Hippocampal formation (tissue), 2 donors: ENCODE results near the gene ZBTB7C.

Experiments used
- DNase-seq, 2 donors: peaks; one replicate each; lab custom pipeline; 2025; lab: John Stamatoyannopoulos, UW

The ZBTB7C gene

DNA sequence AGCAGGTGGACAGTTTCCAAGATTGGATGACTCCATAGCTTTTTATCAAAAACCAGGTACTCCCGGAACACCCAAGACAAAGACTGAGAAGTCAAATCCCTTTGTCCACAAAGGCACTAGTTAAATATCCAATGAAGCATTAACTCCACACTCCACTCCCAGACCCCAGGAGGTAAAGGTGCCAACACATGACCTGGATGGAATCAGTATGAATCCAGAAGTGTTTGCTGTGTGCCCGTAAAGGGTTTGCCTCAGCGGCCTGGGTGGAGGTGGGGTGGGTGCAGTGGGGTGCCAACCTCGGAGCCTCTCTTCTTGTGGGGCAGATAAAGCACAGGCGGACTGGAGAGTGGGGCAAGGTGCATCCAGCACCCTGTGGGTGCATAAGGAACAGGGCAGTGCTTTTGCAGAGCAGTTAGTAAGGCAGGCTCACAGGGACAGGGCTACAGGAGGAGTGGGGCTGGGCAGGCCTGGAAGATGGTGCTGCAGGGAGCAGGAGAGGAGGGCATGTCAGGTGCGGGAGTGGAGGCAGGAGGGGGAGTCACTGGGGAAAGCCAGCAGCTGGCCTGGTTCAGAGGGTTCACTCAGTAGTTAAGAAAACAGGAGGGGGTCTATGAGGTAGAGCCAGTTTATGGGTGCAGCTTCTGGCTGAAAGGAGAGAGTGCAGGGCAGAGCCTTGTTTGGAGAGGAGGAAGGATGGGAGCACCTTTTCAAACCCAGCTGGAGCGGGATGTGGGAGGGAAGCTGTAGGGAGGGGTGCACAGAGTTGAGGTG lies 270.3 kb downstream of the ZBTB7C start:
- no peak for DNase-seq

- DNase-seq, result no peak
Observed at GRCh38 chr18:48138210-48138609, 271.0 kb downstream of the ZBTB7C start.

GRCh38 chr18:48137374-48138081 lies 271.7 kb downstream of the ZBTB7C start:
- DNase-seq, result no peak

DNA sequence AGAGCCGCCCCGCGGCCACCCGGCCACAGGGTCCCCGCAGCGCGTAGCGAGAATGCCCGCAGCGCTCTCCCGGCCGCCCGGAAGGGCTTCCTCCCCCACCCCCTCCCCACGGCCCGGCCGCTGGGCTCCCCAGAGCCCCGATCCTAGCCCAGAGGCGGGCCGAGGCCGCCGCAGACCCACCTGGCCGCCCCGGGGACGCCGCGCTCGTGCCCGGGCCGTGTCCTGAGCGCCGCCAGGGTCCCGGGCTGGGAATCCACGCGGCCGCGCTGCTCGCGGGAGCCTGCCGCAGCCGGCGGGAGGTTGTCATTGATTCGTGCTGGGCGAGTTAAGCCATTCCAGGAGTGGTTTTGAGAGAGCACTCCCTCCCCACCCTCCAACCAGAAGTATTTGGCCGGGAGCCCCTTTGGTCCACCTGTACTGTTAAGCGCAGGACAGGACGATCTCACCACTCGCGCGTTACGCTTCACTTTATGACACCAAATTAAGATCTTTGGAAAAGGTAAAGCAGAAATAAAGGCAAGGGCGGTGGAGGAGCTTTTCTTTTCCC lies 272.3 kb downstream of the ZBTB7C start:
- no peak for DNase-seq

DNA sequence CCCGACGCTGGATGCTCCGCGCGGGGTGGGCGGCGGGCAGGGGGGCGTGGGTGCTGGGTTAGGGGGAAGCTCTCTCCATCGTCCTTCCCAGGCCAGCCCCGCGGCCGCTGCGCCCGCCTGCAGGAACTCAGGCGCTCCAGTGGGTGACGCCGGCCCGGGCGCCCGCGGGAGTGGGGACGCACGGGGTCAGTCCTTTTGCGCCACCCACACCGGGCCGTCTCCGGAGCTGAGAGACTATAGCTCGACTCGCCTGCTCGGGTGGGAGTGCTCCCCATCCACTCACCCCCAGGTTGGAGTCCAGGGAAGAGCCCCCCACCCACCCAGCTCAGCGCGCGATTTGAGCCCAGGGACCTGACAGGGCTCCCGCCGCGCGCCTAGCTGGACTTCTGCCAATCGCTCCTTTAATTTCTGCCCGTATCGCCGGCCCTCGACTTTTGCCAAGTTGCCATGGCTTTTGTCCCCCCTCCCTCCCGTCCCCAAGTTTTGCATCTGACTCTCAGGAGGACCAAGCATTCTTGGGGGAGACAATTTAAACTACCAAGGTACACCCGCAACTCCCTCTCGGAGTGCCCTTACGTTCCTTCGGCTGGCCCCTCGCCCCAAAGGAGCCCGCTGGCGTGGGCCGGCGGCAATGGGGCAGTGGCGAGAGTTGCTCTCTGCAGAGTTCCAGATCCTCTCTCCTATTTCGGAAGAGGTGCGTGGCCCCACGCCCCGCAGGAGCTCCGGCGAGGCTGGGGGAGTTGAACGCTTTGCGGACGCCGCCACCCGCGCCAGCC lies 272.9 kb downstream of the ZBTB7C start:
- DNase-seq, result no peak

DNA sequence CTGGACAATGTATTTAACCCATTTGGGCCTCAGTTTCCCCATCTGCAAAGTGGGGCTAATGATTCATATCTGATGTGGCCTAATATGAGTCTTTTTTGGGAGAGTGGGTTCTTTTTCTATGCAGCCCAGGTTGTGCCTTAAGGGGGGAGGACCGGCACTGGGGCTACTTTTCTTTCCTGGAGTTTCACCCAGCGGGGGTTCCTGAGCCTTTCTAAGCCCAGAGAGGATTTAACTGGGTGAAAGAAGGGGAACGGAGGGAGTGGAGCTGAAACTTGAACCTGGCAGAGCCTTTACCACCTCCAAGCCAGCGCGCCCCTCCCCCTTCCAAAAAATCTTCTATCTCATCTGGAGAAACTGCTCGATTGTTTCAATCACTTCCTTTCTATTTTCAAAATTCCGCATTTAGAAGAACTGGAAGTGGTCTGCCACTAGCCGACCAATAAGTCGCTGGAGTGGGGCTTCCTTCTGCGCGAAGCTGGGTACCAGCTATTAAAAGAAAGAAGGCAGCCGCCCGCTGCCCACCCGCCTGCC lies 273.7 kb downstream of the ZBTB7C start:
- no peak for DNase-seq

DNA sequence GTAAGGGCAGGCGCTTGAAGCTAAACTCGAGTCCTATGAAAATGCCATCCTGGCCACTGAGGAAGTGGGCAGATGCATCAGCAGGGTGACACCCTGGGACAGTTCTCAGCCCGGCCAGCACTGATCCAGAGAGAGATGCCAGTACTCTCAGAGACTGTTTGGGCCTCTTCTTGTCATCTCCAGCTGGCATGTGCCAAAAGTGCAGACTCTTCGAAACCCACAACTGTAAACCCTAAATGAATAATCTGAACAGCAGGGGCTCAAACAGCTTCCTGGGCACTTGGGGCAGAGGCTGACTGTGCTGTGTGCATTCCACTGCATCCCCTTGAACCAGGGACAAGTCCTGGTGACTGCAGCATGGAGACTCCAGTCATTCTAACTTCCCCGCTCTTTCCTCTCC lies 274.6 kb downstream of the ZBTB7C start:
- no peak for DNase-seq

GRCh38 chr18:48133671-48134251 lies 275.4 kb downstream of the ZBTB7C start:
- DNase-seq, result no peak

GRCh38 chr18:48132797-48133655 lies 276.2 kb downstream of the ZBTB7C start:
- no peak for DNase-seq

DNA sequence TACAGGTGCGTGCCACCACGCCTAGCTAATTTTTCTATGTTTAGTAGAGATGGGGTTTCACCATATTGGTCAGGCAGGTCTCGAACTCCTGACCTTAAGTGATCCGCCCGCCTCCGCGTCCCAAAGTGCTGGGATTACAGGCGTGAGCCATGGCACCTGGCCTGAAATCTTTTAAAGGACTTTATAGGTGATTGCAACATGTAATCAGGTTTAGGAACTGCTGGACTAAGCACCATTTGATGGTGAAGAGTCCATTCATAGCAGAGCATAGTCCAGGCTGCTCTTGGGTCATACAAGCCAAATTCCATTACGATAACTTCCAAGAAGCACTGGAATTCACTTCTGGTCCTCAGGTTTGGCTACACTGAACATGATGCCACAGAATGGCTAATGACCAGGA lies 278.1 kb downstream of the ZBTB7C start:
- no peak for DNase-seq

GRCh38 chr18:48129621-48130082 lies 279.5 kb downstream of the ZBTB7C start:
- no peak for DNase-seq

GRCh38 chr18:48127606-48128005 lies 281.6 kb downstream of the ZBTB7C start:
- no peak for DNase-seq

GRCh38 chr18:48126240-48126639 lies 282.9 kb downstream of the ZBTB7C start:
- no peak for DNase-seq

- no peak for DNase-seq
Observed at GRCh38 chr18:48125724-48126123, 283.5 kb downstream of the ZBTB7C start.

GRCh38 chr18:48124857-48125626 lies 284.1 kb downstream of the ZBTB7C start:
- DNase-seq, result no peak

- no peak for DNase-seq
Observed at GRCh38 chr18:48123941-48124340, 285.2 kb downstream of the ZBTB7C start.

DNA sequence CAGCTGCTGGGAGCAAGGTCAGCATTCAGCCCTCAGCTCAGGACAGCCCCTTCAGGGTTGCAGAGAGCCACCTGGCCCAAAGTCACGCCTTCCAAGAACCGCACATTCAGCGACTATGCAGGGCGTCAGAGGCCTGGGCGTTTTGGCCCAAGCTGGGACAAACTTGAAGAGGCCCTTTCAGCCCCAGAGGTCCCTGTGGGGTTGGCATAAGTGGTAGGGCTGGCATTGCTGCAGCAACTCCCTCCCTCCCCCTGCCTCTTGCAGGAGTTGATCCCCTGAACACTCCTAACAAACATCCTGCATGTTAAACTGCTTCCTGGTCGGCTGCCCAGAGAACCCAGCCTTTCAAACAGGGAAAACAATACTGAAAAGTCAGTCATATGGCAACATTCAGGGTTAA lies 285.9 kb downstream of the ZBTB7C start:
- DNase-seq, result peak; percentile 18 to 29

- DNase-seq, result no peak
Observed at GRCh38 chr18:48122816-48123215, 286.4 kb downstream of the ZBTB7C start.

DNA sequence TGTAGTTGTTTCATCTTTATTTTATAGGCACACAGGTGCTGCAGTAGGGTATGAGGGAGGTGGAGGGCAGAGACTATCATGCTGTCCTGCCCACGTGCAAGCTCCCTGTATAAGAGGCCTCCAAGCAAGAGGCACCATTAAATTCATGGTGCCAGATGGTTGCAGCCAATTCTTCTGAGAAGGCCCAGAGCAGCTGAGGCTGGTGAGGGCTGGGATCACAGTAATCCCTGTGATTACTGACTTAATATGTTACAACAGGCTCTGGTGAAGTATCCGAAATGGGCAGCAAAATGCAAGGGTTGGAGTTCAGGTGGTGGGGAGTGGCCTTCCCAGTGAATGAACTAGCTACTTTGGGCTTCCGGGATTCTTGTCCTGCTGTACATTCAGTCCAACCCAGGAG lies 286.8 kb downstream of the ZBTB7C start:
- no peak for DNase-seq

GRCh38 chr18:48121752-48122151 lies 287.4 kb downstream of the ZBTB7C start:
- DNase-seq, result no peak
